Measurements from ENCODE around the gene KIF5C.

Gene KIF5C

GRCh38 chr2:149020432-149020851 lies 145.4 kb downstream of the KIF5C start:
- no peak for DNase-seq

- DNase-seq, result no peak
Observed at GRCh38 chr2:149021271-149021719, 146.3 kb downstream of the KIF5C start.

GRCh38 chr2:149021761-149022160 lies 146.7 kb downstream of the KIF5C start:
- DNase-seq, result no peak

- no peak for DNase-seq
Observed at GRCh38 chr2:149023091-149023490, 148.1 kb downstream of the KIF5C start.

DNA sequence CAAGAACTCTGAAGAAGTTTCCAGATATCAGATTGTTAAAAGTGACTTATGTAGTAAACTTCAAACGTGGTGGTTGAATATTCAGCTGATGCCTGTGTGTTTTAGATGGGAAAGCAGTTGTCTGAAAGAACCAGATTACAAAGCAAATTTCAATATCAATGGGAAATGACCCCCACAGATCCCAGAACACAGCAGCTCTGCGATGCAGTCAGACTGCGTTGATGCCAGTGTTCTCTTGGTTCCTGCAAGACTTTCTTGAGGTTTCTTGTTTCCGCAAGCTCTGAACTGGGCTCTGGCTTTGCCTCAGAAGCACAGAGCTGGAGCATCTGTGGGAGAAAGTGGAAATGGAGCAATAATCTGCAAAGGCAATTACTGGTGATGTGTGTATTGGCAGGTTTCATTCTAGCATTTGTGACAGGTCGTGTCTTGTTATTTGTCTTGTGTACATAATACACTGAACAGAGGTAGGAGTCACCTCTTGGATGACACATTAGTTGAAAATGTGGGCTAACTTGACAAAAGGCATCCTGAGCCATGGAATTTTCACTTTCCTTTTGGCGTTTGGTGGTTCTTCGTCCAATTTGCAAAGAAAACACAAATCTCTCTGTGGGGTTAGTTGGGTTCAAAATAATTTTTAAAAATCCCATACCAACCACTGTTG lies 152.7 kb downstream of the KIF5C start:
- DNase-seq, result no peak

GRCh38 chr2:149028377-149028776 lies 153.3 kb downstream of the KIF5C start:
- DNase-seq, result no peak

- DNase-seq, result no peak
Observed at GRCh38 chr2:149028891-149029290, 153.9 kb downstream of the KIF5C start.

GRCh38 chr2:149029307-149029965 lies 154.4 kb downstream of the KIF5C start:
- DNase-seq, result no peak

- no peak for DNase-seq
Observed at GRCh38 chr2:149031396-149031795, 156.4 kb downstream of the KIF5C start.

- no peak for DNase-seq
Observed at GRCh38 chr2:149033716-149034115, 158.7 kb downstream of the KIF5C start.

- no peak for DNase-seq
Observed at GRCh38 chr2:149034406-149034805, 159.4 kb downstream of the KIF5C start.

DNA sequence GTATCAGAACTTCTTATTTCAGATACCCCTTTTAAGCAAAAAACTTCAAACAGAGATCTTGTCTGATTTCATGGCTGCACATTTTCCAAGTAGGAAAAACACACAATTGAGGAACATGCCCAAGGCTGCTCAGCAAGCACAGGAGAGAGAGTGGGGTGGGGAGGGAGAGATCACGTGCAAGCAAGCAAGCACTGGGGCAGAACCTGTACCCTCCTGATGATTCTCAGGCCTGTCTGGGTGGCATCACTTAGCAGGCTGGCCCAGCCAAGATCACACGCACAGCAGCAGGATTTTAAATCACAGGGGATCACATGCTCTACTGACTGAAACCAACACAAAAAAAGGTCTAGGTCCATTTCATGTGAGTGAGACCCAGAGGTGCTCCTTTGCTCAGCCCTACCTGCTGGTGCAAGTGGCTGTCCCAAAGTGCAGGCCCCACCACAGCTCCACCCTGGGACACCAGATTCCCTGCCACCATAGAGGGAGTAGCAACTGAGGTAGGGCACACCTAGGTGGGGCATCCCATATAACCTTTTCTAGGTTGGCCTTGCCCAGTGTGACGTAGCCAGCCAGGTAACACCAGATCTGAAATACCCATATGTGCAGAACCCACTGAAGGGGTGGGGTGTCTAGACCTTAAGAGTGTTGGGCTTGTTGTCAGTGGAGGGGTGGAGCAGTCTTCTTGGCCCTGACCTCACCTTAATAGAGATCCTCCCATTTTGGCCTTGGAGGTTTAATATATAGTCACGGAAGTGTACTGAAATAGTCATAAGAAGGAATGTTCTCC lies 161.7 kb downstream of the KIF5C start:
- no peak for DNase-seq

- no peak for DNase-seq
Observed at GRCh38 chr2:149037851-149038250, 162.8 kb downstream of the KIF5C start.

DNA sequence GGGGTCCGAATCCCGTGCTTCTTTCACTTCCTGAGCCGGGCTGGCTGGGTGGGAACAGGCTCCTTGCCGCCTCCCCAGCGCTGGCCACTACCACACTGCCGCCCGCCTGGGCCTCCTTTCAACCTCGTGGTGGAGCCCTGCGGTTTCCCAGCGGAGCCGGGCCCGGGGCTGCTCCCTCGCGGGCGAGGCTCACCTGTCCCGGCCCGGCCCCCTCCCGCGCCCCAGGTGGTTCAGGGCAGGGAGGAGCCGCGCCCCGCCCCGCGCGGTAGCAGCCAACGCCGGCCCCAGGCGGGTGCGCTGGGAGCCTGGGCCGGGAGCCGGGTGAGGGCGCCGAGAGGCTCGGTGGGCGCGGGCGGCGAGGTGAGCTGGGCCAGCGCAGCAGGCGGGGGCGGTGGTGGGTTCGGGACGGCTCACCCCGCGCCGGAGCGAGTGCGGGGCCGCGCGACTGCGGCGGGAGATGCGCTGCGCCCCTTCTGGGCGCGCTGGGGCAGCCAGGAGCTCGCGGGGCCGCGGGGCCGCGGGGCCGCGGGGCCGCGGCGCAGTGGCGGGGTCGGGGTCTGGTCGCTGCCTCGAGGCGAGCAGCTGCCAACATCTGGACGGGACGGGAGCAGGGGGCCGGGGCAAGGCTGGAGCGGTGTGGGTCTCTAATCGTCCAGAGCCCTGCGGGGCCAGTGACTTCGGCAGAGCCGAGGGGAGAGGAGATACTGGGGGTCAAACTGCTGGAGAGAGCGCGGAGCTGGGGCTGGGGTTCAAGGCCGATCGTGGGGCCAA lies 163.6 kb downstream of the KIF5C start, which contains the start of gene LYPD6B:
Gene LYPD6B (plus strand): TSS at position 258 of the 771 bp plus-strand sequence. CDS start 92,250 bp downstream, outside the sequence.
- no peak for DNase-seq

DNA sequence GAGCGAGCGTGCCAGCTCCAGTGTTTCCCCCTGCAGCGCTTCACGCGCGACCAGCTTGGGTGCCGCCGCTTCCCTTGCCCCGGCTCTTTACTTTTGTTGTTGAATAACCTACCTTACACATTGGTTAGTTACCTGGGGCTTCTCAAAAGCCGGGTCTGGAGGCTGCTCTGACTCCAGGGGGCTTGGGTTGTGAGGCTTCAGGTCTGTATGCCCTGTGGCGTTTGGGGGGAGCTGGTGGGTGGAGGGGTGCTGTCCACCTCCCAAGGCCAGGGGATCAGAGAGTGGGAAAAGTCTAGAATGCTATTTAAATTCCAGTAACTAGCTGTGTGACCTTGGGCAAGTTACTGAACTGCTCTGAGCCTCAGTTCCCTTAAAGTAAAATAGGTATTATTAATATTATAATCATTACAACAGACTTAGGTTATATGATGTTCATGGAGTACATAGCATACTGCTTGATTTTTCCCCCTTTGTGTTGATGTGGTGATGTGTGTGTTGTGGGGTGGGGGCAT lies 164.2 kb downstream of the KIF5C start:
- no peak for DNase-seq

GRCh38 chr2:149040451-149040850 lies 165.4 kb downstream of the KIF5C start:
- DNase-seq, result peak; percentile 8

GRCh38 chr2:149041482-149041881 lies 166.5 kb downstream of the KIF5C start:
- DNase-seq, result no peak

DNA sequence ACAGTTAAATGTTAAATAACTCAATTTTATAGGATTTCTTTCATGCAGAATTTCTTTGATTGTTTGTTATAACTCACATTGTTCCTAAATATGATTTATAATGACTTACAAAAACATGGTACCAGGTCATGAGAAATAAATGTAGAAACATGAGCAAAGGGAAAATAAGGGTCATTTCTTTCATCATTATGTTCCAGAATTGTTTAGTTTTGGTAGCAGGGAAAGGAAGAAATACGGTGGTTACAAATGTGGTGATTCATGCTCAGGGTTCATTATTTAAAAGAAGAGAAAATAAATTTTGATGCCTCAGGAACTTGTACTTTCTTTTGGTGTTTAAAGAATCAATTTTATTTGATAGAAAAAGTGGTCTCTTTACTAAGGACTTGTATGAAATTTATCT lies 167.9 kb downstream of the KIF5C start:
- DNase-seq, result no peak

DNA sequence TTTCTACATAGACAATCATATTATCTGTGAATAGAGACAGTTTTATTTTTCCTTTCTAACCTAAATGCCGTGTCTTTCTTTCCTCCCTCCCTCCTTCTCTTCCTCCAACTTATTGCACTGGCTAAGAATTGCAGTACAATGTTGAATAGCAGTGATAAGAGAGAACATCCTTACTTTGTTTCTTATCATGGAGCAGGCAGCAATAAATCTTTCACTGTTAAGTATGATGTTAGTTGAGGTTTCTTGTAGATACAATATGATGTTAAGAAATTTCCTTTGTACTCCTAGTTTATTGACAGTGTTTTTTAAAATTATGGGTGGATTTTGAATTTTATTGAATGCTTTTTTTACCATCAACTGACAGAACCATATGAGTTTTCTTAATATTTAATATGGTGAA lies 169.5 kb downstream of the KIF5C start:
- DNase-seq, result no peak

- DNase-seq, result no peak
Observed at GRCh38 chr2:149047118-149047517, 172.1 kb downstream of the KIF5C start.

DNA sequence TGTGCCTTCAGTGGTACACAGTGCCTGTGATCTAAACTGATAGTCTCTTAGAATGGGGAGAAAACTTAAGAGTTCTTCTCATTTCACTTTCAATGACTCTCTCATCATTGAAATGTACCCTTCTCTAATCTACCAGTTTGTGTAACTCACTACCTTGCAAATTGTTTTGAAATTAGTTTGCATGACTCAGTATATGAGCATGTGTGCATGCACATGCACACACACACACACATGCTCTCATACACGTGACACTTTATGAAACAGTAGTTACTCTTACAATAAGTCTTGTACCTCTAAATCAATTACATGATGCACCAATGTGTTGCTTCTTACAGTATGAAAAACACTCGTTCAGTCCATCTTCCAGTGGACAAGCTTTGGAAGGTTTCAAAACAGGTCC lies 174.1 kb downstream of the KIF5C start:
- no peak for DNase-seq

- DNase-seq, result no peak
Observed at GRCh38 chr2:149050188-149050587, 175.2 kb downstream of the KIF5C start.

DNA sequence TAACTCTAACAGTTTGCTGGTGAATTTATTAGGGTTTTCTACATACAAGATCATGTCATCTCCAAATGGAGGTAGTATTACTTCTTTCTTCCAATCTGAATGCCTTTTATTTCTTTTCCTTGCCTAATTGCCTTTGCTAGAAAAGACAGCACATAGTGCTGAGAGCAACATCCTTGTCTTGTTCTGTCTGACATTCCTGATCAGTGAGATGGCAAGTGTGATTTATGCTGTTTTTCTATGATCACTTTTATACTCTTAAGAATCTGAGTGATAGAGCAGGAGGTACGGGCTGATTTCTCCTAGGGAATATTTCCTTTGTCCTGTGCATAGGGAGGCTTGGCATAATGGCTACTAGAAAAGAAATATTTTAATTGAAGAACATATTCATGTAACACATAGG lies 180.7 kb downstream of the KIF5C start:
- no peak for DNase-seq

Data from effector CD4-positive, alpha-beta T cell (primary cell).